WI38 (cell line): ENCODE measurements around the gene LRMDA.

Source experiments
- H3K4me3 ChIP-seq: 2 replicates; pipeline ENCODE4 v1.5.1; 2011; ENCODE audit warnings: low read depth, mild to moderate bottlenecking, control low read depth, low read length
- TF ChIP-seq, protein P1 (sequence below): IDR thresholded peaks from 2 replicates; pipeline ENCODE4 v1.5.1; 2012; ENCODE audit warnings: low read depth, mild to moderate bottlenecking, control low read depth, low read length

LRMDA gene

GRCh38 chr10:75462865-75463264 lies 31.4 kb downstream of the LRMDA start:
- TF ChIP-seq, protein P1, sequence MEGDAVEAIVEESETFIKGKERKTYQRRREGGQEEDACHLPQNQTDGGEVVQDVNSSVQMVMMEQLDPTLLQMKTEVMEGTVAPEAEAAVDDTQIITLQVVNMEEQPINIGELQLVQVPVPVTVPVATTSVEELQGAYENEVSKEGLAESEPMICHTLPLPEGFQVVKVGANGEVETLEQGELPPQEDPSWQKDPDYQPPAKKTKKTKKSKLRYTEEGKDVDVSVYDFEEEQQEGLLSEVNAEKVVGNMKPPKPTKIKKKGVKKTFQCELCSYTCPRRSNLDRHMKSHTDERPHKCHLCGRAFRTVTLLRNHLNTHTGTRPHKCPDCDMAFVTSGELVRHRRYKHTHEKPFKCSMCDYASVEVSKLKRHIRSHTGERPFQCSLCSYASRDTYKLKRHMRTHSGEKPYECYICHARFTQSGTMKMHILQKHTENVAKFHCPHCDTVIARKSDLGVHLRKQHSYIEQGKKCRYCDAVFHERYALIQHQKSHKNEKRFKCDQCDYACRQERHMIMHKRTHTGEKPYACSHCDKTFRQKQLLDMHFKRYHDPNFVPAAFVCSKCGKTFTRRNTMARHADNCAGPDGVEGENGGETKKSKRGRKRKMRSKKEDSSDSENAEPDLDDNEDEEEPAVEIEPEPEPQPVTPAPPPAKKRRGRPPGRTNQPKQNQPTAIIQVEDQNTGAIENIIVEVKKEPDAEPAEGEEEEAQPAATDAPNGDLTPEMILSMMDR, result no peak
- H3K4me3 ChIP-seq, result no peak overlapping the region

- no peak overlapping the region for H3K4me3 ChIP-seq
- TF ChIP-seq, protein P1, result no peak
Measured at GRCh38 chr10:75464478-75465449, 33.3 kb downstream of the LRMDA start.

- no peak overlapping the region for H3K4me3 ChIP-seq
- TF ChIP-seq, protein P1, result no peak
Measured at GRCh38 chr10:75465450-75465827, 34.0 kb downstream of the LRMDA start.

GRCh38 chr10:75466001-75466400 lies 34.6 kb downstream of the LRMDA start:
- TF ChIP-seq, protein P1, result no peak

DNA sequence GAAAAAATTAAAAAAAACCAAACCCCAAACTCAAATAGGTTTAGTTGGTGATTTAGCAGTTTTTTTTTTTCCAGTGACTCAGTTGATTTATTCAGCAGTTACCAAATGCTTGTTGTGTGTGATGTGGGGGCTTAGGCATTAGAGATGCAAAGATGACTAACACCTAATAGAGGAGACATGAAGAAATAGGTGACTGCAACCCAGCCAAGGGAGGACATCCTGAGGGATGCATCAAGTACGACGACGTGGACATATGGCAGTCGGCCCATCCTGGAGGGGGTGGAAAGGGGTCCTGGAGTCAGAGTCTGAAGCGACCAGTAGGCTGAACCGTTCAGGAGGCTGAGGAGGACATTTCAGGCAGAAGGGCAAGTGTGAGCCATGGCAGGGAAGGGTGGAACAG lies 35.5 kb downstream of the LRMDA start:
- TF ChIP-seq, protein P1, result no peak

More at GRCh38 chr10:75466001-75466400, 34.6 kb downstream of the LRMDA start:
- H3K4me3 ChIP-seq, result no peak overlapping the region

GRCh38 chr10:75468612-75469005 lies 37.2 kb downstream of the LRMDA start:
- no peak overlapping the region for H3K4me3 ChIP-seq
- TF ChIP-seq, protein P1, result no peak

More for the DNA sequence above, 35.5 kb downstream of the LRMDA start:
- no peak overlapping the region for H3K4me3 ChIP-seq

- TF ChIP-seq, protein P1, result no peak
- no peak overlapping the region for H3K4me3 ChIP-seq
Measured at GRCh38 chr10:75469006-75469616, 37.7 kb downstream of the LRMDA start.
